Mesendoderm (in vitro differentiated cells): Measurements from ENCODE around the gene PIGZ.

Experiments
- DNase-seq: peaks from one replicate; pipeline ENCODE4 v3.0.0; 2013
- H2AK5ac ChIP-seq: 2 replicates; pipeline ENCODE4 v1.6.1; 2013; ENCODE audit warnings: low read length, inconsistent platforms
- H2BK120ac ChIP-seq: 2 replicates; pipeline ENCODE4 v1.6.1; 2013; ENCODE audit warnings: low read depth, mild to moderate bottlenecking, low read length, moderate library complexity, mixed read lengths
- H2BK15ac ChIP-seq: replicated peaks from 2 replicates; pipeline ENCODE4 v1.6.1; 2013; ENCODE audit warnings: low read depth, mild to moderate bottlenecking, moderate library complexity
- H2BK5ac ChIP-seq: 2 replicates; pipeline ENCODE4 v1.6.1; 2013; ENCODE audit warnings: low read length, inconsistent platforms
- H3K18ac ChIP-seq: 2 replicates; pipeline ENCODE4 v1.6.1; 2013; ENCODE audit warnings: mild to moderate bottlenecking, low read length, mixed read lengths
- H3K23ac ChIP-seq: one replicate; pipeline ENCODE4 v1.6.1; 2013; ENCODE audit warnings: low read length
- H3K27ac ChIP-seq: 2 replicates; pipeline ENCODE4 v1.5.1; 2013; ENCODE audit warnings: low read depth, mild to moderate bottlenecking, inconsistent platforms, low read length, moderate library complexity
- H3K27me3 ChIP-seq: 2 replicates; pipeline ENCODE4 v1.6.1; 2013; ENCODE audit warnings: low read length, control low read depth, mild to moderate bottlenecking, inconsistent platforms; ENCODE audit not compliant: insufficient read depth, poor library complexity
- H3K36me3 ChIP-seq: 2 replicates; pipeline ENCODE4 v1.6.1; 2013; ENCODE audit warnings: low read length, inconsistent platforms; ENCODE audit not compliant: control insufficient read depth, insufficient read depth
- H3K4ac ChIP-seq: one replicate; pipeline ENCODE4 v1.6.1; 2013; ENCODE audit warnings: low read depth, mild to moderate bottlenecking, low read length, moderate library complexity
- H3K4me1 ChIP-seq: 2 replicates; pipeline ENCODE4 v1.6.1; 2013; ENCODE audit warnings: low read depth, low read length, inconsistent platforms; ENCODE audit not compliant: control insufficient read depth
- H3K4me2 ChIP-seq: 2 replicates; pipeline ENCODE4 v1.6.1; 2013; ENCODE audit warnings: low read length
- H3K4me3 ChIP-seq: 2 replicates; pipeline ENCODE4 v1.5.1; 2013; ENCODE audit warnings: mild to moderate bottlenecking, low read length
- H3K56ac ChIP-seq: one replicate; pipeline ENCODE4 v1.6.1; 2013; ENCODE audit warnings: low read length
- H3K79me1 ChIP-seq: 2 replicates; pipeline ENCODE4 v1.6.1; 2013; ENCODE audit warnings: low read length, inconsistent platforms
- H3K79me2 ChIP-seq: 2 replicates; pipeline ENCODE4 v1.6.1; 2013; ENCODE audit warnings: mild to moderate bottlenecking, low read length; ENCODE audit not compliant: control insufficient read depth, insufficient read depth
- H3K9ac ChIP-seq: 2 replicates; pipeline ENCODE4 v1.6.1; 2013; ENCODE audit warnings: low read length, inconsistent platforms
- H4K5ac ChIP-seq: one replicate; pipeline ENCODE4 v1.6.1; 2013; ENCODE audit warnings: low read length
- H4K8ac ChIP-seq: one replicate; pipeline ENCODE4 v1.6.1; 2013; ENCODE audit warnings: low read depth, mild to moderate bottlenecking, control low read depth, low read length, moderate library complexity
- WGBS: extraction: QIAGEN DNeasy Blood & Tissue Kit; methylation state at CpG from one replicate; pipeline ENCODE4 v1.1.7; 2013; ENCODE audit warnings: low lambda C conversion rate, missing lambda C conversion rate; ENCODE audit not compliant: insufficient coverage; ENCODE audit errors: extremely low coverage; 5-methylcytosine and 5-hydroxymethylcytosine counted together

PIGZ gene

GRCh38 chr3:196965112-196965803 is 3.4 kb downstream of the PIGZ start:
- H4K8ac ChIP-seq, result no peak overlapping the region
- H3K79me2 ChIP-seq, result no peaks in the 10 kb centered on the region
- H3K79me1 ChIP-seq, result no peaks in the 10 kb centered on the region
- no peak overlapping the region for H3K4ac ChIP-seq
- no peak overlapping the region for H3K18ac ChIP-seq
- H2BK15ac ChIP-seq, result no peak overlapping the region
- no peak overlapping the region for H3K9ac ChIP-seq
- no peak overlapping the region for H2BK5ac ChIP-seq
- H3K23ac ChIP-seq, result no peak overlapping the region
- peaks cover 36% of the 10 kb centered on the region for H3K27me3 ChIP-seq
- H3K56ac ChIP-seq, result no peak overlapping the region
- no peak overlapping the region for H3K4me3 ChIP-seq
- no peak overlapping the region for H2AK5ac ChIP-seq
- H3K36me3 ChIP-seq, result no peaks in the 10 kb centered on the region
- no peak overlapping the region for H4K5ac ChIP-seq
- no peak for DNase-seq
- no CpG with 5 or more reads among the region's 11 CpGs for whole genome bisulfite sequencing
- H3K4me1 ChIP-seq, result no peaks in the 10 kb centered on the region
- H3K27ac ChIP-seq, result no peak overlapping the region
- H2BK120ac ChIP-seq, result no peak overlapping the region
- no peak overlapping the region for H3K4me2 ChIP-seq

GRCh38 chr3:196963631-196963953 is 5.0 kb downstream of the PIGZ start:
- Histone ChIP-seq H3K27me3 (peaks cover 30% of the 10 kb centered on the region), H3K4me2 (no peak overlapping the region), H2BK15ac (no peak overlapping the region), H3K4me3 (no peak overlapping the region), H2BK120ac (no peak overlapping the region), H3K23ac (no peak overlapping the region), H3K36me3 (no peaks in the 10 kb centered on the region), H3K79me1 (no peaks in the 10 kb centered on the region), H3K56ac (no peak overlapping the region), H2AK5ac (no peak overlapping the region), H3K27ac (no peak overlapping the region), H2BK5ac (no peak overlapping the region), H3K4me1 (no peaks in the 10 kb centered on the region), H3K79me2 (no peaks in the 10 kb centered on the region), H3K4ac (no peak overlapping the region), H3K18ac (no peak overlapping the region), H3K9ac (no peak overlapping the region), H4K8ac (no peak overlapping the region), H4K5ac (no peak overlapping the region)
- DNase-seq, result no peak
- no CpG with 5 or more reads among the region's 2 CpGs for WGBS

DNA sequence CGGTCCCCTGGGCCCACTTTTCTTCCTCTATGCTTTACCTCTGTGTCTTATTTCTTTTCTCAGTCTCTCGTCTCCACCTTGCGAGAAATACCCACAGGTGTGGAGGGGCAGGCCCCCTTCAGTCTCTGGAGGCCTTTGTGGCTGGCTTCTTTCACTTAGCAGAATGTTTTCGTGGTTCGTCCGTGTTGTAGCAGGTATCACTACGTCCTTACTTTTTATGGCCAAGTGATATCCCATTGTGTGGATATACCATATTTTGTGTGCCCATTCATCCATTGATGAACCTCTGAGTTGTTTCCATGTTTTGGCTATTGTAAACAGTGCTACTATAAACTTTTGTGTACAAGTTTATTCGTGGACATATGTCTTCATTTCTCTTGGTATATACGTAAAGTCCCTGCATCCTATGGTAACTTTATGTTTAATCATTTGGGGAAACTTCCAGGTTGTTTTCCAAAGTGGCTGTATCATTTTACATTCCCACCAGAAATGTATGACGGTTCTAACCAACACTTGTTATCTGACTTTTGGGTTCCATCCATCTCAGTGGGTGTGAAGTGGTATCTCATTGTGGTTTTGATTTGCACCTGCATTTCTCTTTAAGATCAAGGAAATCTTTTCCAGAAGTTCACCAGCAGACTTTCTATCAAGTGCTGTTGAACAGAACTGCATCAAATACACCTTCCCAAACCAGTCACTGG is 5.6 kb downstream of the PIGZ start:
- Histone ChIP-seq H3K18ac (no peak overlapping the region), H3K4me3 (no peak overlapping the region), H2BK5ac (no peak overlapping the region), H3K79me1 (no peaks in the 10 kb centered on the region), H3K4me2 (no peak overlapping the region), H4K5ac (no peak overlapping the region), H3K56ac (no peak overlapping the region), H3K23ac (no peak overlapping the region), H3K4me1 (no peaks in the 10 kb centered on the region), H3K36me3 (no peaks in the 10 kb centered on the region), H2AK5ac (no peak overlapping the region), H3K27me3 (peaks cover 25% of the 10 kb centered on the region), H3K4ac (no peak overlapping the region), H3K79me2 (no peaks in the 10 kb centered on the region), H4K8ac (no peak overlapping the region), H3K27ac (no peak overlapping the region), H3K9ac (no peak overlapping the region), H2BK120ac (no peak overlapping the region), H2BK15ac (no peak overlapping the region)
- DNase-seq, result no peak
- no CpG with 5 or more reads among the region's 10 CpGs for WGBS

- Histone ChIP-seq H3K4me3 (no peak overlapping the region), H2BK120ac (no peak overlapping the region), H3K4me1 (no peaks in the 10 kb centered on the region), H3K4ac (no peak overlapping the region), H3K4me2 (no peak overlapping the region), H2BK15ac (no peak overlapping the region), H2AK5ac (no peak overlapping the region), H2BK5ac (no peak overlapping the region), H3K27ac (no peak overlapping the region), H3K79me2 (no peaks in the 10 kb centered on the region), H3K79me1 (no peaks in the 10 kb centered on the region), H3K9ac (no peak overlapping the region), H3K18ac (no peak overlapping the region), H4K8ac (no peak overlapping the region), H4K5ac (no peak overlapping the region), H3K23ac (no peak overlapping the region), H3K56ac (no peak overlapping the region), H3K27me3 (peaks cover 18% of the 10 kb centered on the region), H3K36me3 (no peaks in the 10 kb centered on the region)
- no peak for DNase-seq
- WGBS, result no CpG with 5 or more reads among the region's 9 CpGs
Observed at GRCh38 chr3:196962108-196962929, 6.3 kb downstream of the PIGZ start.

GRCh38 chr3:196954832-196955231 is 13.8 kb downstream of the PIGZ start:
- H3K27me3 ChIP-seq, result no peaks in the 10 kb centered on the region
- H2AK5ac ChIP-seq, result no peak overlapping the region
- H3K79me2 ChIP-seq, result no peaks in the 10 kb centered on the region
- no peak overlapping the region for H2BK15ac ChIP-seq
- no peak overlapping the region for H4K5ac ChIP-seq
- H3K4ac ChIP-seq, result no peak overlapping the region
- H3K56ac ChIP-seq, result no peak overlapping the region
- H3K4me1 ChIP-seq, result no peaks in the 10 kb centered on the region
- no peaks in the 10 kb centered on the region for H3K79me1 ChIP-seq
- H2BK120ac ChIP-seq, result no peak overlapping the region
- H3K18ac ChIP-seq, result no peak overlapping the region
- no peak overlapping the region for H3K4me2 ChIP-seq
- H3K36me3 ChIP-seq, result no peaks in the 10 kb centered on the region
- no peak overlapping the region for H2BK5ac ChIP-seq
- no peak overlapping the region for H3K27ac ChIP-seq
- H4K8ac ChIP-seq, result no peak overlapping the region
- no peak overlapping the region for H3K9ac ChIP-seq
- no peak overlapping the region for H3K4me3 ChIP-seq
- no peak overlapping the region for H3K23ac ChIP-seq
- WGBS, result no CpG with 5 or more reads among the region's 7 CpGs
- DNase-seq, result no peak
